B cell (primary cell): ENCODE data around the gene SCFD1. TPM values are rescaled to one million over a fixed set of nuclear protein-coding genes. Genes with fewer than 3 reads are reported as not detected.

ENCODE experiments used
- ATAC-seq: fragments of 200-7000 bp; cut with Tn5 transposase; one replicate; pipeline ENCODE4 v1.10.0; 2021; ENCODE audit warnings: low read depth, mild to moderate bottlenecking, moderate number of reproducible peaks, moderate library complexity
- CTCF ChIA-PET: fragments of 350-600 bp; sonication (Branson Sonifier 250); formaldehyde crosslinking; loops from one replicate; lab custom pipeline; 2021; ENCODE audit warnings: antibody characterized with exemption, inconsistent platforms; lab: Charles Lee
- POLR2A ChIA-PET: fragments of 350-600 bp; sonication (Branson Sonifier 250); formaldehyde crosslinking; loops from one replicate; lab custom pipeline; 2021; ENCODE audit warnings: antibody characterized with exemption; lab: Charles Lee
- DNase-seq: peaks from one replicate; pipeline ENCODE4 v3.0.0; 2013
- H2AFZ ChIP-seq: 2 replicates; pipeline ENCODE4 v1.6.1; 2012; ENCODE audit warnings: mild to moderate bottlenecking, low read depth, low read length; ENCODE audit not compliant: insufficient read depth, poor library complexity, severe bottlenecking
- H3K27ac ChIP-seq, 2 donors: 1 replicate in 1 of 2; 2 replicates in 1 of 2; pipeline ENCODE4 v1.5.1; 2012 to 2013; ENCODE audit warnings: low read length in 2 of 2, mild to moderate bottlenecking in 2 of 2, moderate library complexity in 1 of 2
- H3K27me3 ChIP-seq, 4 experiments: fragments of 200-600 bp in 1 of 4; sonication (generic) in 1 of 4; replicated peaks in 1 of 4; 1 replicate in 2 of 4; 2 replicates in 2 of 4; pipeline versions ENCODE4 v1.6.1 to v1.7.0; 2013 to 2016; ENCODE audit warnings: low read length in 3 of 4, mild to moderate bottlenecking in 2 of 4, mixed read lengths in 1 of 4, moderate library complexity in 1 of 4; ENCODE audit not compliant: insufficient read depth in 4 of 4, control insufficient read depth in 3 of 4; ENCODE audit errors: control extremely low read depth in 1 of 4
- H3K36me3 ChIP-seq, 2 experiments: replicated peaks in 1 of 2; 1 replicate in 1 of 2; 2 replicates in 1 of 2; pipeline versions ENCODE4 v1.6.1 to v1.7.1; 2013; ENCODE audit warnings: low read length in 1 of 2; ENCODE audit not compliant: insufficient read depth in 2 of 2, control insufficient read depth in 1 of 2; ENCODE audit errors: control extremely low read depth in 1 of 2, extremely low read depth in 1 of 2
- H3K4me1 ChIP-seq, 2 donors: fragments of 200-600 bp in 1 of 2; sonication (generic) in 1 of 2; 1 replicate in 1 of 2; 2 replicates in 1 of 2; pipeline versions ENCODE4 v1.5.1 to v1.6.1; 2013 to 2017; ENCODE audit warnings: low read length in 2 of 2; ENCODE audit not compliant: control insufficient read depth in 2 of 2, insufficient read depth in 2 of 2
- H3K4me2 ChIP-seq: replicated peaks from 2 replicates; pipeline ENCODE3; 2012; ENCODE audit warnings: mild to moderate bottlenecking, low read depth, low read length; ENCODE audit not compliant: poor library complexity, severe bottlenecking
- H3K4me3 ChIP-seq, 5 experiments: fragments of 200-600 bp in 1 of 5; sonication (generic) in 1 of 5; 1 replicate in 3 of 5; 2 replicates in 2 of 5; pipeline versions ENCODE4 v1.5.1 to v1.7.0; 2011 to 2016; ENCODE audit warnings: low read length in 4 of 5, mild to moderate bottlenecking in 4 of 5, low read depth in 2 of 5, control low read depth in 1 of 5, moderate library complexity in 1 of 5; ENCODE audit not compliant: insufficient read depth in 1 of 5; ENCODE audit errors: control extremely low read depth in 1 of 5, extremely low read depth in 1 of 5
- H3K79me2 ChIP-seq: fragments of 200-600 bp; sonication (generic); one replicate; pipeline ENCODE4 v1.6.0; 2016; ENCODE audit warnings: low read length; ENCODE audit not compliant: control insufficient read depth, insufficient read depth
- H3K9ac ChIP-seq: fragments of 200-600 bp; sonication (generic); 2 replicates; pipeline ENCODE4 v1.6.1; 2017; ENCODE audit warnings: mild to moderate bottlenecking, low read length, moderate library complexity
- H3K9me3 ChIP-seq, 3 donors: one replicate each; pipeline versions ENCODE4 v1.6.1 to v1.7.1; 2013; ENCODE audit warnings: low read length in 2 of 3; ENCODE audit not compliant: control insufficient read depth in 2 of 3, insufficient read depth in 1 of 3; ENCODE audit errors: control extremely low read depth in 1 of 3
- H4K20me1 ChIP-seq: 2 replicates; pipeline ENCODE4 v1.6.0; 2012; ENCODE audit warnings: mild to moderate bottlenecking, low read length; ENCODE audit not compliant: insufficient read depth, control insufficient read depth, poor library complexity, severe bottlenecking
- H3K27ac Mint-ChIP-seq: one replicate; pipeline ENCODE4 v1.8.0; 2021; ENCODE audit warnings: mixed read lengths
- H3K27me3 Mint-ChIP-seq: one replicate; pipeline ENCODE4 v1.8.0; 2021; ENCODE audit warnings: mixed read lengths
- H3K4me1 Mint-ChIP-seq: one replicate; pipeline ENCODE4 v1.8.0; 2021; ENCODE audit warnings: mixed read lengths
- H3K4me3 Mint-ChIP-seq: one replicate; pipeline ENCODE4 v1.8.0; 2021; ENCODE audit warnings: mixed read lengths
- H3K9me3 Mint-ChIP-seq: one replicate; pipeline ENCODE4 v1.8.0; 2022; ENCODE audit warnings: mixed read lengths; ENCODE audit not compliant: insufficient read depth
- CTCF ChIP-seq: fragments of 200-600 bp; IDR thresholded peaks from one replicate; pipeline ENCODE4 v1.8.0; 2022; ENCODE audit warnings: antibody characterized with exemption, mild to moderate bottlenecking
- EZH2 ChIP-seq: IDR thresholded peaks from 2 replicates; pipeline ENCODE4 v1.6.1; 2012; ENCODE audit warnings: borderline replicate concordance, low read depth, mild to moderate bottlenecking, moderate library complexity, low read length; ENCODE audit not compliant: insufficient read depth, poor library complexity, severe bottlenecking
- WGBS: methylation state at CpG from one replicate; pipeline ENCODE4 v1.1.5; 2013; ENCODE audit warnings: missing lambda C conversion rate; ENCODE audit not compliant: insufficient coverage; 5-methylcytosine and 5-hydroxymethylcytosine counted together
- intact Hi-C: fragments of 100-400 bp; cut with micrococcal nuclease; formaldehyde crosslinking; loops from one replicate; pipeline ENCODE4 v1.10.0; 2022
- polyA plus RNA-seq: library from polyadenylated mRNA; depleted of rRNA; stranded (reverse); fragments of >200 nt; gene quantifications from 2 replicates; pipeline ENCODE4 v1.2.3, GENCODE V29; 2012
- total RNA-seq, 2 donors: library from RNA; stranded (reverse); fragments of 120-200 nt in 1 of 2; gene quantifications; 1 replicate in 1 of 2; 2 replicates in 1 of 2; pipeline versions ENCODE4 v1.2.3 to v1.2.4, GENCODE V29; 2013 to 2022

Gene SCFD1
- total and polyA plus RNA-seq, 2 donors (not counting 1 experiment from before 2014, with no cell fraction given), result 23.1 to 73.0 TPM

DNA sequence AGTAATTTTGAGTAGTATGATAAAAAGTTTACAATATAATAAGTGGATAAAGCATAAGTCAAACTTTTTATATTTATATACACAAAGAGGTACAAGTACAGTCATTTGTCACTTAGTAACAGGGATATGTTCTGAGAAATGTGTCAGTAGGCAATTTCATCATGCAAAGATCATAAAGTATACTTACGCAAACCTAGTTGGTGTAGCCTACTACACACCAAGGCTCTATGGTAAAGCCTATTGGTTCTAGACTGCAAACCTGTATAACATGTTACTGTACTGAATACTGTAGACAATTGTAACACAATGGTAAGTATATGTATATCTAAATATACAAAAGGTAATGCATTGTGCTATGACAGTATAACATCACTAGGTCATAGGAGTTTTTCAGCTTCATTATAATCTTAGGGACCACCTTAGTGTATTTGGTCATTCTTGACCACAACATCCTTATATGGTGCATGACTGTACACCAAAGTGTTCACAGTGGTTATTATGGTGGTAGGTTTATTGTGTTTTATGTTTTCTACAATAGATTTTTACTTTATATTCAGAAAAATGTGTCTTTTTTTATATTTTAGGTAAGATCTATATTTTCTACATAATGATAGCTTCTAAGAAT, 14.9 kb upstream of the SCFD1 start:
- no peaks in the 10 kb centered on the region for H4K20me1 ChIP-seq
- no peaks in the 10 kb centered on the region for H3K9me3 ChIP-seq
- H3K4me3 ChIP-seq, result no peak overlapping the region
- no peak overlapping the region for H3K4me2 ChIP-seq
- ATAC-seq (no peak), DNase-seq (no peak)
- POLR2A ChIA-PET, result no interaction called here
- no peak overlapping the region for H2AFZ ChIP-seq
- no peak for TF ChIP-seq CTCF
- no peak for TF ChIP-seq EZH2
- Mint-ChIP-seq H3K27ac (no peak overlapping the region), H3K9me3 (no peaks in the 10 kb centered on the region), H3K27me3 (no peaks in the 10 kb centered on the region), H3K4me1 (peaks cover 2% of the 10 kb centered on the region), H3K4me3 (no peak overlapping the region)
- H3K4me1 ChIP-seq, result no peaks in the 10 kb centered on the region
- CTCF ChIA-PET, result no interaction called here
- intact Hi-C loops, result no loop called here
- H3K36me3 ChIP-seq, result peaks cover 0 to 31% of the 10 kb centered on the region in 2 experiments
- no peak overlapping the region for H3K27ac ChIP-seq
- no peak overlapping the region for H3K9ac ChIP-seq
- H3K27me3 ChIP-seq, result no peaks in the 10 kb centered on the region
- no peaks in the 10 kb centered on the region for H3K79me2 ChIP-seq
- no CpG with 5 or more reads among the region's 1 CpG for WGBS

- H3K79me2 ChIP-seq, result no peaks in the 10 kb centered on the region
Measured at GRCh38 chr14:30608533-30609006, 13.5 kb upstream of the SCFD1 start.

More at GRCh38 chr14:30608533-30609006, 13.5 kb upstream of the SCFD1 start:
- WGBS, result 100% methylated on average over 1 of the region's 5 CpGs
- no peak for TF ChIP-seq CTCF
- TF ChIP-seq EZH2, result no peak
- Histone ChIP-seq H3K27me3 (no peaks in the 10 kb centered on the region), H3K36me3 (peaks cover 0 to 26% of the 10 kb centered on the region in 2 experiments), H3K9ac (no peak overlapping the region), H3K4me2 (no peak overlapping the region), H3K4me1 (no peaks in the 10 kb centered on the region), H3K27ac (no peak overlapping the region), H4K20me1 (no peaks in the 10 kb centered on the region), H2AFZ (no peak overlapping the region), H3K9me3 (no peaks in the 10 kb centered on the region), H3K4me3 (no peak overlapping the region)
- CTCF ChIA-PET, result no interaction called here
- no peaks in the 10 kb centered on the region for H3K27me3 Mint-ChIP-seq
- no peak overlapping the region for H3K27ac Mint-ChIP-seq
- POLR2A ChIA-PET, result no interaction called here
- intact Hi-C loops, result no loop called here
- no peak for ATAC-seq
- no peaks in the 10 kb centered on the region for H3K9me3 Mint-ChIP-seq
- H3K4me3 Mint-ChIP-seq, result no peak overlapping the region
- H3K4me1 Mint-ChIP-seq, result peaks cover 2% of the 10 kb centered on the region
- no peak for DNase-seq
